K562 (cell line): ENCODE data around the gene CHST2.

Experiments used
- EHMT2 ChIP-seq: fragments of 450-650 bp; IDR thresholded peaks from 2 replicates; pipeline ENCODE4 v1.6.1; 2018; ENCODE audit warnings: antibody characterized with exemption
- SIN3A ChIP-seq, 2 experiments: fragments of 150-350 bp in 1 of 2; IDR thresholded peaks; 2 replicates each; pipeline ENCODE4 v1.6.1; 2011 to 2016; ENCODE audit warnings: borderline replicate concordance in 2 of 2, low read depth in 2 of 2, low read length in 2 of 2, mild to moderate bottlenecking in 2 of 2, moderate library complexity in 2 of 2; ENCODE audit not compliant: control insufficient read depth in 1 of 2
- TF ChIP-seq, protein P1 (sequence below): fragments of 450-650 bp; formaldehyde crosslinking; IDR thresholded peaks from 2 replicates; pipeline ENCODE4 v1.4.0; 2022; ENCODE audit warnings: missing genetic modification characterization

DNA sequence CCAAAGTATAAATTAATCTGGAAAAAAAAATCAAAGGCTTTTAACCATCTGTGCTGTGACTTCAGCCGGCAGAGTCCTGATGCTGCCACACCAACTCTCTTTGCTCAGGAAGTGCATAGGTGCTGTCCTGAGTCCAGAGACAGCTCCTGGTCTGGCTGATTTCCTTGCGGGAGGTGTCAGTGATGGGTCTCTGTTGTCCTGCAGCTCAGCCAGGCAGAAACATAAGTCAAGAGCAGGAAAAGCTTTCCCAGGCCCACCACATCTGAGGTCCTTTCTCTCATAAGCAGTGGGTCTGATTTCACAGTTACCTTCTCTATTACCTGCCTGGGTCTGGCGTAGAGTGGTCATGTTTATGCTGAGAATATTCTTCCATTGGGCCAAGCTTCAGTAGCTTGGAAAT, 19.4 kb downstream of the CHST2 start:
- TF ChIP-seq, protein P1, sequence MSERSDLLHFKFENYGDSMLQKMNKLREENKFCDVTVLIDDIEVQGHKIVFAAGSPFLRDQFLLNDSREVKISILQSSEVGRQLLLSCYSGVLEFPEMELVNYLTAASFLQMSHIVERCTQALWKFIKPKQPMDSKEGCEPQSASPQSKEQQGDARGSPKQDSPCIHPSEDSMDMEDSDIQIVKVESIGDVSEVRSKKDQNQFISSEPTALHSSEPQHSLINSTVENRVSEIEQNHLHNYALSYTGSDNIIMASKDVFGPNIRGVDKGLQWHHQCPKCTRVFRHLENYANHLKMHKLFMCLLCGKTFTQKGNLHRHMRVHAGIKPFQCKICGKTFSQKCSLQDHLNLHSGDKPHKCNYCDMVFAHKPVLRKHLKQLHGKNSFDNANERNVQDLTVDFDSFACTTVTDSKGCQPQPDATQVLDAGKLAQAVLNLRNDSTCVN: no peak
- TF ChIP-seq EHMT2 (no peak), SIN3A (IDR thresholded peaks at IDR 0.05; ENCODE audit: borderline replicate concordance in 2 of 2, control insufficient read depth in 1 of 2, low read depth in 2 of 2, low read length in 2 of 2) (no peak)
